Esophagus muscularis mucosa (tissue), 3 donors: ENCODE data around the gene ATP5MG.

Source experiments
- POLR2A ChIP-seq: fragments of 450-650 bp; IDR thresholded peaks from one replicate; pipeline ENCODE4 v1.6.1; 2017; ENCODE audit warnings: antibody characterized with exemption, moderate library complexity, mild to moderate bottlenecking, low read depth
- TF ChIP-seq, protein P1 (sequence below), 3 experiments: fragments of 200-600 bp in 2 of 3; fragments of 450-650 bp in 1 of 3; sonication (generic) in 2 of 3; IDR thresholded peaks; one replicate each; pipeline ENCODE4 v1.5.1; 2017 to 2019; ENCODE audit warnings: antibody characterized with exemption in 3 of 3, mild to moderate bottlenecking in 2 of 3, moderate library complexity in 1 of 3

DNA sequence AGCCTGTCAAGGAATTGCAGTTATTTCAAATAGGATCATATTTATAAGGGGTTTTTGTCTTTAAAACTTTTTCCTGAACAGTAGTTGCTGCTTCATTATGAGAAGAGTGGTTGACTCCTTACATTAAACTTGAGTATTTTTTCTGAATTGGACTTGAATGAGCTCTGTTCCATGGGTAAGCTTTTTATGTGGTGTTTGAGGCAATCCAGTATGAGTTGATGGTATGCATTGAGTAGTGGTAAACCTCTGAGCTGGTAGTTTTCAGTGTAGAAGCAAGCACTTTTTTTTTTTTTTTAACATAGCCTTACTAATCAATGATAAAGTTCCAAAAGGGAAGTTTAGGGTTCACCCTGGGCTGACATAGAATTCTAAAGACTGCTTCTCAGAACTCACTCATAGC lies 38.2 kb downstream of the ATP5MG start:
- TF ChIP-seq, protein P1, sequence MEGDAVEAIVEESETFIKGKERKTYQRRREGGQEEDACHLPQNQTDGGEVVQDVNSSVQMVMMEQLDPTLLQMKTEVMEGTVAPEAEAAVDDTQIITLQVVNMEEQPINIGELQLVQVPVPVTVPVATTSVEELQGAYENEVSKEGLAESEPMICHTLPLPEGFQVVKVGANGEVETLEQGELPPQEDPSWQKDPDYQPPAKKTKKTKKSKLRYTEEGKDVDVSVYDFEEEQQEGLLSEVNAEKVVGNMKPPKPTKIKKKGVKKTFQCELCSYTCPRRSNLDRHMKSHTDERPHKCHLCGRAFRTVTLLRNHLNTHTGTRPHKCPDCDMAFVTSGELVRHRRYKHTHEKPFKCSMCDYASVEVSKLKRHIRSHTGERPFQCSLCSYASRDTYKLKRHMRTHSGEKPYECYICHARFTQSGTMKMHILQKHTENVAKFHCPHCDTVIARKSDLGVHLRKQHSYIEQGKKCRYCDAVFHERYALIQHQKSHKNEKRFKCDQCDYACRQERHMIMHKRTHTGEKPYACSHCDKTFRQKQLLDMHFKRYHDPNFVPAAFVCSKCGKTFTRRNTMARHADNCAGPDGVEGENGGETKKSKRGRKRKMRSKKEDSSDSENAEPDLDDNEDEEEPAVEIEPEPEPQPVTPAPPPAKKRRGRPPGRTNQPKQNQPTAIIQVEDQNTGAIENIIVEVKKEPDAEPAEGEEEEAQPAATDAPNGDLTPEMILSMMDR (IDR thresholded peaks at IDR 0.05), result no peak
- TF ChIP-seq POLR2A, result no peak
